Glutamatergic neuron (in vitro differentiated cells): Measurements from ENCODE around the gene GPNMB. TPM values are rescaled to one million over a fixed set of nuclear protein-coding genes. Genes with fewer than 3 reads are reported as not detected.
A peak's percentile ranks its signal among the peaks of the same experiment; 100 is the strongest.
"Not testable (repeated sequence)": the region's sequence is repeated elsewhere in the genome, so short reads cannot be mapped to it uniquely, and the experiment has no call there.

Experiments
- DNase-seq: peaks from one replicate; pipeline ENCODE4 v3.0.0; 2022
- H3K27ac Mint-ChIP-seq: one replicate; pipeline ENCODE4 v1.8.0; 2020; ENCODE audit warnings: mild to moderate bottlenecking, mixed read lengths, inconsistent platforms; ENCODE audit not compliant: unreplicated experiment
- H3K27me3 Mint-ChIP-seq: one replicate; pipeline ENCODE4 v1.8.0; 2020; ENCODE audit warnings: mild to moderate bottlenecking, moderate library complexity, mixed read lengths, inconsistent platforms; ENCODE audit not compliant: unreplicated experiment
- H3K36me3 Mint-ChIP-seq: one replicate; pipeline ENCODE4 v1.8.0; 2020; ENCODE audit warnings: mild to moderate bottlenecking, mixed read lengths, inconsistent platforms; ENCODE audit not compliant: unreplicated experiment
- H3K4me1 Mint-ChIP-seq: one replicate; pipeline ENCODE4 v1.8.0; 2020; ENCODE audit warnings: mild to moderate bottlenecking, low read depth, mixed read lengths, inconsistent platforms; ENCODE audit not compliant: unreplicated experiment
- H3K4me3 Mint-ChIP-seq: one replicate; pipeline ENCODE4 v1.8.0; 2020; ENCODE audit warnings: mild to moderate bottlenecking, mixed read lengths, inconsistent platforms; ENCODE audit not compliant: unreplicated experiment
- H3K9me3 Mint-ChIP-seq: one replicate; pipeline ENCODE4 v1.8.0; 2020; ENCODE audit warnings: mild to moderate bottlenecking, moderate library complexity, mixed read lengths, inconsistent platforms; ENCODE audit not compliant: unreplicated experiment
- long read RNA-seq: library from polyadenylated mRNA; unstranded; transcript quantifications from one replicate; pipeline ENCODE4 v2.0.0, GENCODE V29; 2020; ENCODE audit not compliant: unreplicated experiment
- total RNA-seq: library from RNA; stranded (reverse); fragmentation: NEBNext Ultra II Directional; extraction: Animal tissue kit (Norgen Biotek cat#: 25700); gene quantifications from one replicate; pipeline ENCODE4 v1.2.1, GENCODE V29; 2021; ENCODE audit not compliant: unreplicated experiment
- TF ChIP-seq, protein P1 (sequence below): fragments of 200-600 bp; sonication (generic); IDR thresholded peaks from one replicate; pipeline ENCODE4 v1.5.0; 2021; ENCODE audit not compliant: partially characterized antibody, unreplicated experiment

Gene GPNMB
- total RNA-seq, result not detected
- long read RNA-seq, result 0 reads

DNA sequence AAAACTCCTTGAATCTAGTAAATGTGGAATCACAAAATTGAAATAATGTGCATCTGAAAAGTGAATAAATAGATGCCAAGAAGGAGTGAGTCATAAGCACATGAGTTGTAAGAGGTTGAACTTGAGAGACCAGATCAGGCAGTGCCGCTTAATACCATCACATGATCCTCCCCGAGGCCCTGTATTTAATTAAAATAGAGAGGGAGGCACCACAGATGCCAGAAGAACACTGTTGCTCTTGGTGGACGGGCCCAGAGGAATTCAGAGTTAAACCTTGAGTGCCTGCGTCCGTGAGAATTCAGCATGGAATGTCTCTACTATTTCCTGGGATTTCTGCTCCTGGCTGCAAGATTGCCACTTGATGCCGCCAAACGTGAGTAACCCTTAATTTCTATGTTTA lies at the start of gene GPNMB:
GPNMB (plus strand) TSS at position 221 of the 400 bp plus-strand sequence; CDS start at position 304, 83 bp downstream.
- H3K4me1 Mint-ChIP-seq, result peaks cover 2% of the 10 kb centered on the region
- peaks cover 13% of the 10 kb centered on the region for H3K36me3 Mint-ChIP-seq
- H3K27me3 Mint-ChIP-seq, result peaks cover 8% of the 10 kb centered on the region
- TF ChIP-seq, protein P1, sequence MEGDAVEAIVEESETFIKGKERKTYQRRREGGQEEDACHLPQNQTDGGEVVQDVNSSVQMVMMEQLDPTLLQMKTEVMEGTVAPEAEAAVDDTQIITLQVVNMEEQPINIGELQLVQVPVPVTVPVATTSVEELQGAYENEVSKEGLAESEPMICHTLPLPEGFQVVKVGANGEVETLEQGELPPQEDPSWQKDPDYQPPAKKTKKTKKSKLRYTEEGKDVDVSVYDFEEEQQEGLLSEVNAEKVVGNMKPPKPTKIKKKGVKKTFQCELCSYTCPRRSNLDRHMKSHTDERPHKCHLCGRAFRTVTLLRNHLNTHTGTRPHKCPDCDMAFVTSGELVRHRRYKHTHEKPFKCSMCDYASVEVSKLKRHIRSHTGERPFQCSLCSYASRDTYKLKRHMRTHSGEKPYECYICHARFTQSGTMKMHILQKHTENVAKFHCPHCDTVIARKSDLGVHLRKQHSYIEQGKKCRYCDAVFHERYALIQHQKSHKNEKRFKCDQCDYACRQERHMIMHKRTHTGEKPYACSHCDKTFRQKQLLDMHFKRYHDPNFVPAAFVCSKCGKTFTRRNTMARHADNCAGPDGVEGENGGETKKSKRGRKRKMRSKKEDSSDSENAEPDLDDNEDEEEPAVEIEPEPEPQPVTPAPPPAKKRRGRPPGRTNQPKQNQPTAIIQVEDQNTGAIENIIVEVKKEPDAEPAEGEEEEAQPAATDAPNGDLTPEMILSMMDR, result no peak
- no peak within 1 kb of the TSS for H3K27ac Mint-ChIP-seq
- DNase-seq, result no peak
- peaks cover 2% of the 10 kb centered on the region for H3K9me3 Mint-ChIP-seq
- no peak within 1 kb of the TSS for H3K4me3 Mint-ChIP-seq

DNA sequence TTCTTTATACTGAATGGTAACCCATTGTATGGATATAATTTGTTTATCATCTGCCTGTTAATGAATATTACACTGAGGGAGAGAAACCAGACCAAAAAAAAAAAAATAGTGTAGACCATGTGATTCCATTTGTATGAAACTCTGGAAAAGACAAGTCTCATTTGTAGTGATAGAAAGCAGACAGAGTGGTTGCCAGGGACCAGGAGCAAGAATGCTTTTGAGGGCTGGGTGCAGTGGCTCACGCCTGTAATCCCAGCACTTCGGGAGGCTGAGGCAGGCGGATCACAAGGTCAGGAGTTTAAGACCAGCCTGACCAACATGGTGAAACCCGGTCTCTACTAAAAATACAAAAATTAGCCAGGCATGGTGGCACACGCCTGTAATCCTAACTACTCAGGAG lies 48.8 kb upstream of the GPNMB start:
- H3K4me3 Mint-ChIP-seq, H3K9me3 Mint-ChIP-seq, H3K27ac Mint-ChIP-seq, H3K4me1 Mint-ChIP-seq, H3K36me3 Mint-ChIP-seq, DNase-seq, H3K27me3 Mint-ChIP-seq: not testable (repeated sequence)

GRCh38 chr7:23200331-23200730 lies 46.2 kb upstream of the GPNMB start:
- TF ChIP-seq, protein P1, result no peak
- Mint-ChIP-seq H3K36me3 (peaks cover 4% of the 10 kb centered on the region), H3K4me3 (no peak overlapping the region), H3K9me3 (no peaks in the 10 kb centered on the region), H3K27me3 (peaks cover 2% of the 10 kb centered on the region), H3K4me1 (no peaks in the 10 kb centered on the region), H3K27ac (no peak overlapping the region)
- DNase-seq, result no peak

DNA sequence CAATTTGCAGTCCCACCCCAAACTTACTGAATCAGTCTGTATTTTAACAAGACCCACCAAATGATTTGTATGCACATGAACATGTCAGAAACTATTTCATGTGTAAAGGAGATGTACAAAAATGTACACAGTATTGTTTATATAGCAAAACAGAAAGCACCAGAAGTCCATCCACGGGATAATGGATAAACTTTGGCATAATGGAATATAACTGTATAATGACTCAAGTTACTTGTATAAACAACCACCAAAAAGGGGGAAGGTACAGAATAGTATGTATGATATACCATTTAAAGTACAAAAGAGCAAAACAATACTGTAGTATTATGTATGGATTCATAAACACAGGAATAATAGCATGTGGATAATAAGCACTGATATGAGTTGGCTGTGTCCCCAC lies 42.3 kb upstream of the GPNMB start:
- H3K27me3 Mint-ChIP-seq, result no peaks in the 10 kb centered on the region
- H3K4me1 Mint-ChIP-seq, result peaks cover 4% of the 10 kb centered on the region
- TF ChIP-seq, protein P1, result no peak
- no peak overlapping the region for H3K4me3 Mint-ChIP-seq
- peaks cover 9% of the 10 kb centered on the region for H3K36me3 Mint-ChIP-seq
- no peaks in the 10 kb centered on the region for H3K9me3 Mint-ChIP-seq
- no peak for DNase-seq
- H3K27ac Mint-ChIP-seq, result no peak overlapping the region

DNA sequence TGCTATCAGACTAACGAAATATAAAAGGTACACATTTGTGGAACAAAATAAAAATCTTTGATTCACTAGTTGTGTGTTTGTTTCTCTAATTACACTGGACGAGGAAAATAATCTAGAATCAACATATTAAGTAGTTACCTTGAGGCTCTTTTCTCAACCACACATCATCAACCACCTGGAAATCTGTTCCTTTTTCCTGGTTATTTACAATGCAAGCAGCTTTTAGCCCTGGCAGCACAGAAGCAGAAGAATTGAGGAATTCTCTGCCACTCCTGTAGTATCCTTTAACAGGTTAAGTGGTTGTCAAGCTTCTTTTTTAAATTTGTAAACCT lies 41.0 kb upstream of the GPNMB start:
- peak overlapping the region; percentile 64 for H3K4me3 Mint-ChIP-seq
- no peaks in the 10 kb centered on the region for H3K27me3 Mint-ChIP-seq
- H3K4me1 Mint-ChIP-seq, result peaks cover 4% of the 10 kb centered on the region
- TF ChIP-seq, protein P1, result no peak
- no peak overlapping the region for H3K27ac Mint-ChIP-seq
- H3K36me3 Mint-ChIP-seq, result peaks cover 4% of the 10 kb centered on the region
- no peaks in the 10 kb centered on the region for H3K9me3 Mint-ChIP-seq
- DNase-seq, result no peak
